Tibial nerve (tissue), 4 donors: ENCODE data around the gene BACH2.

Experiments
- EP300 ChIP-seq, 2 donors: sonication (generic); formaldehyde crosslinking; IDR thresholded peaks; one replicate each; pipeline ENCODE4 v1.6.1; 2017; ENCODE audit warnings: antibody characterized with exemption in 2 of 2, mild to moderate bottlenecking in 1 of 2
- POLR2A ChIP-seq, 2 donors: fragments of 450-650 bp; IDR thresholded peaks; one replicate each; pipeline ENCODE4 v1.6.1; 2017; ENCODE audit warnings: antibody characterized with exemption in 2 of 2, mild to moderate bottlenecking in 2 of 2, moderate library complexity in 2 of 2
- TF ChIP-seq, protein P1 (sequence below), 5 experiments: fragments of 200-600 bp in 3 of 5; fragments of 450-650 bp in 2 of 5; sonication (generic) in 3 of 5; IDR thresholded peaks; one replicate each; pipeline ENCODE4 v1.5.1; 2016 to 2019; ENCODE audit warnings: antibody characterized with exemption in 5 of 5, mild to moderate bottlenecking in 3 of 5, moderate library complexity in 2 of 5

GRCh38 chr6:90266905-90267621, 29.6 kb downstream of the BACH2 start:
- TF ChIP-seq, protein P1, sequence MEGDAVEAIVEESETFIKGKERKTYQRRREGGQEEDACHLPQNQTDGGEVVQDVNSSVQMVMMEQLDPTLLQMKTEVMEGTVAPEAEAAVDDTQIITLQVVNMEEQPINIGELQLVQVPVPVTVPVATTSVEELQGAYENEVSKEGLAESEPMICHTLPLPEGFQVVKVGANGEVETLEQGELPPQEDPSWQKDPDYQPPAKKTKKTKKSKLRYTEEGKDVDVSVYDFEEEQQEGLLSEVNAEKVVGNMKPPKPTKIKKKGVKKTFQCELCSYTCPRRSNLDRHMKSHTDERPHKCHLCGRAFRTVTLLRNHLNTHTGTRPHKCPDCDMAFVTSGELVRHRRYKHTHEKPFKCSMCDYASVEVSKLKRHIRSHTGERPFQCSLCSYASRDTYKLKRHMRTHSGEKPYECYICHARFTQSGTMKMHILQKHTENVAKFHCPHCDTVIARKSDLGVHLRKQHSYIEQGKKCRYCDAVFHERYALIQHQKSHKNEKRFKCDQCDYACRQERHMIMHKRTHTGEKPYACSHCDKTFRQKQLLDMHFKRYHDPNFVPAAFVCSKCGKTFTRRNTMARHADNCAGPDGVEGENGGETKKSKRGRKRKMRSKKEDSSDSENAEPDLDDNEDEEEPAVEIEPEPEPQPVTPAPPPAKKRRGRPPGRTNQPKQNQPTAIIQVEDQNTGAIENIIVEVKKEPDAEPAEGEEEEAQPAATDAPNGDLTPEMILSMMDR (IDR thresholded peaks at IDR 0.05) = no peak
- TF ChIP-seq POLR2A (IDR thresholded peaks at IDR 0.05) (no peak), EP300 (IDR thresholded peaks at IDR 0.05) (no peak)
